GM19372 (cell line): ENCODE results near the gene SCRT2.

ENCODE experiments used
- ATAC-seq: cut with Tn5 transposase; IDR thresholded peaks from one replicate; pipeline ENCODE4 v1.9.1; 2021; ENCODE audit warnings: mild to moderate bottlenecking, low read depth, moderate library complexity; ENCODE audit not compliant: unreplicated experiment

Gene SCRT2

DNA sequence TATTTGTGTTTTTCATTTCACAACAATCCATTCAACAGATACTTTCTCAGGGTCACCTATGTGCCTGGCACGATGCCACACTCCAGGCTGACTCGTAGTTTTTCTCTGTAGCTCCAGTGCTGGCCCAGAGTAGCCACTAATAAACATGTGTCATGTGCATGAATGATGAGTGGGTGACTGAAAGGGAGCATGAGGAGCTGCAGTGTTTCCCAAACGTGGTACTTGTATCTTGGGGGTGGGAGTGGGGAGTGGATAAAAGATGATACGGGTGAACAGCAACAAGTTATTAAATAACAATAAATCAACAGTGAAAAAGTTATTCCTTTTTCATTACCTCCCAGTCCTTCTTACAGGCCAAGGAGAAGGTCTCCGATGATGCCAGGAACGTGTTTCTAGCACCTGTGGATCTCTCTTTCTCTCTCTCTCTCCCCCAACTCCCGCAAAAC lies 39.7 kb downstream of the SCRT2 start:
- no peak for ATAC-seq

DNA sequence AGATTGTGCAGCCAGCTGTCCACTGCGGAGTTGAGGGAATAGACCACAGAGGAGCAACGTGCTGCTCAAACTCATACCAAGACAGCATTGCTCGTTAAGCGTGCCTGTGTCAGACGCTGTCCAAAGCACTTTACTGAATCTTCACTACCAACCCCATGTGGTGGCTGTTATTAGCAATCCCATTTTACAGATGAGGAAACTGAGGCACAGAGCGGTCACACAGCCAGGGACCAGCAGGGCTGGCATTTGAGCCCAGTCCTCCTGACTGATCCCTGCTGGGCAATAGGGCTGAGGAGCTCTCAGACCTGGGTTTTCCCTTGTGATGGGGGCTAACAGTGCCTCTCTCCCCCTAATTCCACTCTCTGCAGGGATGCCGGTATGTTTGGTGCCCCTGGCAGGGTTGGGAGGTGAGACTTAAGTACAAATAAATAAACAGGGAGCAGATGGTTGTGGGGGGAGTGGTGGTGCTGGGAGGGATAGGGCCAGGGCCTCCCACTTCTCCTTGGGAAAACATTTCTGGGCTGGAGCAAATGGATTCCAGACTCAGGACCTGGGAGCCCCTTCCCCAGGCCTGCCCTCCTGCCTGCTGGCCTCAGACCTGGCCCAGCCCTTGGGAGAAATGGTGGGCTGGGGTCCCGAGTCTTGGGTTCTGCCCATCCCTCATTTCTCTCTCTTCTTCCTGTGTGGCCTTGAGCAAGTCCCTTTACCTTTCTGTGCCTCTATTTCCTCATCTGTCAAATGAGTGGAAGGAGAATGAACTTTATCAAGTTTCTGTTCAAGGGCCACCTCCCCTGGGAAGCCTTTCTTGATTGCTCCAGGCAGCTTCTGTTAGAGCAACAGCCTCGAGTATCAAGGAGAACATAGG lies 40.3 kb downstream of the SCRT2 start:
- ATAC-seq = no peak

DNA sequence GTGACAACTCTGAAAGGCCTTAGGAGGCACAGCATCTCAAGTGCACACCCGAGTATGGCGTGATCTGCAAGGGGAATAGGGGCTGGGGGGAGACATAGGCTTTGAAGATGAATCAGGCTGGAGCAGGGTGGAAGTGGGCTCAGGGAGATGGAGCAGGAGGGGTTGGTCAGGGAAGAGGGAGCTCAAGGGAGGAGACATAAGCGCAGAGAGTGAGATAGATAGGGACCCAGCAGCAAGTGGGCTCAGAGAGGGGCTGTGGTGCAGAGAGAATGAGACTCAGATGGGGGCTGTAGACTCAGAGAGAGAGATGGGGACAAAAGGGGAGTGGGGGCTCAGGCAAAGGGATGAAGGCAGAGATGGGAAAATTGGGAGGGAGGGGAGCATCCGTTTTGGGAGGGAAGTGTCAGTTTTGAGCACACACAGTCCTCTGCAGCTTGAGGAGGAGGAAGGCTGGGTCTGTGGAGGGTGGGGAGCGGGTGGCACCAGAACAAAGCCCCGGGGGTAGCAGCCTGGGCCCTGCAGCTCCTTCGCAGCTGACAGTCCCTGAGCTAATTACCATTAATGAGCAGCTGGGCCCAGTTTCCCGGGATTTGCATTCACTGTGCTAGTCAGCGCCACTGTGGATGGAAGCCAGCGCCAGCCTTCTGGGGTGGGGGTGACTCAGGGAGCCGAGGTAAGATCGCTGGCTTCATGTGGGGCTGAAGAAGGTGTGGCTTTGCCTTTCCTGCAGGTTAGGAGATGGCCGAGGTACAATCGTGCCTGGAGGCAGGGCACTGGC lies 41.3 kb downstream of the SCRT2 start:
- ATAC-seq = no peak

DNA sequence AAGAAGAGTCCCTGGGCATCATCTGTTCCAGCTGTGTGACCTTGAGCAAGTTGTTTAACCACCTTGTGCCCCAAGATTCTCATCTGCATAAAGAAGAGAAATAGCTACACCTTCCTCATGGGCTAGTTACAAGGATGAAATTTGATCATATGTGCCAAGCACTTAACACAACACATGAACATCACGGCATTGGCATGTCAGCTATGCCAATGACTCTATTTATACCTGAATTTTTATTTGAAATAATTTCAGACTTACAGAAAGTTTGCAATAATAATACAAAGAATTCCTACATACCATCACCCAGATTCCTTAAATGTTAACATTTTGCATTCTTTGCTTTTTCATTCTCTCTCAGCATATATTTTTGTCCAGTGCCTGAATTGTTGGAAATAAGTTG lies 44.5 kb downstream of the SCRT2 start:
- ATAC-seq = no peak

DNA sequence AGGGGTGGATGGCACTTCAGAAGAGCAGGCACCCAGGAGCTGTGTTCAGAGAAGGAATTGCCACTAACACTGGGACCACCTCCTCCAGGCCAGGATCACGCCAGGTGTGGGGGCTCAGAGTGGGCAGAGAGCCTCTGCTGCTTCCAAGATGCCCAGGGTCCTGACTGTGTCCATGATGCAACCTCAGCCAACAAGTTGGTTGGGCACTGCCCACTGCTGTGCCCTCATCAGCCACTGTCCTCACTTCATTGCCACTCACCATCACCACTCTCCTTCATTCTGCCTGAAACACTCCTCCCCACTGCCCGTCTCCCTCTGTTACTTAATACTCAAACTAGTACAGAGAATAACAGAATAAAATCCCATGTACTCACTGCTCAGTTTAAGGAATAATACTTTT lies 49.0 kb downstream of the SCRT2 start:
- no peak for ATAC-seq

DNA sequence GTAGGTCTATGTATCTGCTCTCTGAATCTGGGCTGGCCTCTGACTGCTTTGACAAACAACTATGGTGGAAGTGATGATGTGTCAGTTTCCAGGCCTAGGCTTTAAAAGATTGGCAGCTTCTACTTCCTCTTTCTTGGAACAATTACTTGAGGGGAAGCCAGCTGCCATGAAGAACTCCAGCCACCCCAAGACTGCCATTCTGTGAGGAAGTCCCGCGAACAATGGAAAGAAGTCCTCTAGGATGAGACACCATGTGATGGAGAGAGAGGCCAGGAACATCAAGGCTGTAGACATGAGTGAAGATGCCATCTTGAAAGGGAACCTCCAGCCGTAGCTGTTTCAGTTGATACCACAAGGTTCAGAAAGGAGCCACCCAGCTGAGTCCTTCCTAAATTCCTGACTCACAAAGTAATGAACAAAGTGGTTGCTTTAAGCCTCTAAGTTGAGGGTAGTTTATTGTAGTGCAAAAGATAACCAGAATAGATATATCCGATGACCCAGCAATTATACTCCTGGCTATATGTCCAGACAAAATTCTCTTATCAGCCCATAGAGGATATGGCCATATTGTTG lies 50.2 kb downstream of the SCRT2 start:
- no peak for ATAC-seq

DNA sequence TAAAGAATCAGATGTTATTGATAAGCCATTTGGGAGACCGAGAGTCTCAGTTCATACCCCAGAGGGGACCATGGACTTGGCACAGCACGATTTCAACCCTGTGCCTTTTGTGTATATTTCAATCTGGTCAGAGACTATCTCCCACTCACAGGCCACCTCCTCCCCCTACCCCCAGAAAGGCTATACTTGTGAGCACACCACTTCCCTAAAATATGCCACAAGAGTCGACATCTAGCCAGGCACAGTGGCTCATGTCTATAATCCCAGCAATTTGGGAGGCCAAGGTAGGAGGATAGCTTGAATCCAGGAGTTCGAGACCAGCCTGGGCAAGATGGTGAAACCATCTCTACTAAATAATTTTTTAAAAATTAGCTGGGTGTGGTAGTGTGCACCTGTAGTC lies 51.9 kb downstream of the SCRT2 start:
- no peak for ATAC-seq

DNA sequence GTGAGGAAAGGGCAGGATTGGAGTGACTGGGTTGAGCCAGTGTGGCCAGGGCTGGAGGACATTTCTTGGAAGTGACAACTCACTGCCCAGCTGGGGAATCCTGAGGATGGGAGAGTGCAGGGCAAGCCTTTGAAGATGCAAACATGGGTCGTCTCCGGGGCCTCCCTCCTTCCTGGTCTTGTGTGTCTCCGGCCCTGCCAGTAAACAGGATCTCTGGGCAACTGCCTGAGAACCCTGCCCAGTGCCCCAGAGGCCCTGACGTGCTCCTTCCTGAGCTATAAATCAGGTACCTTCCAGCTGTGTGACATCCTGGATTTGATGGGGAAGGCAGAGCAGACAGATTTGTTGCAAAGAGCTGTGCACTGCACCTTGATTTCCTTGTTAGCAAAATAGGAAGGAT lies 52.6 kb downstream of the SCRT2 start:
- ATAC-seq = no peak

DNA sequence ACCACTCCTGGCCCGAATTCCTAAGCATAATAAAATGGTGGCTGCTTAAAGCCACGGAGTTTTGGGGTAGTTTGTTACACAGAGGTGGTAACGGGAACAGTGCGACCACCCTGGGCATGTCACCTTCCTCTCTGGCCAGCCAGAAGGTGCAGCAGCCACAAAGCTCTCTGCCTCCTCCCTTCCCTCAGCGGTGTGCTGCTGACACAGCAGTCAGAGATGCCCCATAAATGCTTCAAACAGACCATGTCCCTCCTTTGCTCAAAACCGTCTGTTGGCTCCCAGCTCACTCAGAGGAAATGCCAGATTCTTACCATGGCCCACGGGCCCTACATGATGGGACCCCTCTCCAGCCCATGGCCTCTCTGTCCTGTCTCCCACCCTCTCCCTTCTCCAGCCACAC lies 53.4 kb downstream of the SCRT2 start:
- ATAC-seq = no peak

DNA sequence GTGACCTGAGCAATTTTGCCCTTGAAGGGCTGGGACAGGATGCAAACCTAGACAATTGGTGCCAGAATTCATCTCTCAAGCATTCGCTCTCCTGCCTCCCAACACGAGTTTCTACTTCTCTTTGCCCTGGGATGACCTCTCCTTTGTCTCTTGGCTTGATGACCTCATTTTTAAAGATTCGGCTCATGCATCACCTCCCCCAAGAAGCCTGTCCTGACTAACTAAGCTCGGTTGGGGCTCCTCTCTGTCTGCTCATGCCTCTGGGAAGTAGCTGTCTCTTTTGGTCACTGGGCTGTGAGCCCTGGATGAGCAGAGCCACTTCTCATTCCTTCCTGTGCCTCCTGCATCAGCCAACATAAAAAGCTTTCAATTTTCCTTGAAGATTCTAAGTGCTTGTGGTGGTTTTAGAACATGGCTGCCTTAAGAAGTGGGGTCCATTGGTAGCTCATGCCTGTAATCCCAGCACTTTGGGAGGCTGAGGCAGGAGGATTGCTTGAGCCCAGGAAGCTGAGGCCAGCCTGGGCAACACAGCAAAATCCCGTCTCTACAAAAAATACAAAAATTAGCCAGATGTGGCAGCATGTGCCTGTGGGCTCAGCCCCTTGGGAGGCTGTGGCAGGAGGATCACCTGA lies 54.4 kb downstream of the SCRT2 start:
- ATAC-seq = no peak

DNA sequence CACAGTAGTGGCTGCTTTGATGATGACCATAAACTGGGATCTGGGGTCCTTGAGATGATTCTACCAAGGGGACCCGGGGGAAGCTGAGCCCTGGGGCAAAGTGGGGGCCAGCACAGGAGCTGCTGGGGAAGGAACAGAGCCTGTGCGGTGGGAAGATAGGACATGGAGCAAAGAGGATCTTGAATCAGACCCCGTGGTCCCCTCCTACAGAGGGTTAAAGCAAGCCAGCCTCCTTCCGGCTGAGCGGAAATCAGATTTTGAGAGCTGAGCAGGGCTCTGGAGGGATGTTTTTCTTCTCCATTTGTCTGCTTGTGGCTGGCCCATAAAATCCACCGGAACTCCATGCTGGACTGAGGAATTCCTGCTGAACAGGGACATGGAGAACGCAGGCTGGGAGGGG lies 55.4 kb downstream of the SCRT2 start:
- ATAC-seq = no peak

DNA sequence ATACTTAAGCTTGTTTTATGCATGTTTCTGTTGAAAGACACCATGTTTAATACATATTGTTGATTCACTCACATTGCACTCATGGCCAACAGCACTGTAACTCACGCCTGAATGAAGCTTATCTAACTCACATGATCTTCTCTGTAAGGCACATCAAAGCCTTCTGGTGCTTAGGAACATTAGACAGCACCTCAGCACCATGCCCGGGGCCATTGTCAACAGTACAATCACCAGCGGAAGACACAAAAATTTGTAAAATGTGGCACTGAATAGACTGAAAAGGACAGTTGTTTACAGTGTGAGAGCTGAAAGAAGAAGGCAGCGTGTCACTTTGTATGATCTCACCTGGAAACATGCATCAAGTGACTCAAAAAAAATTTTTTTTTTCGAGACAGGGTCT lies 56.6 kb downstream of the SCRT2 start:
- ATAC-seq = no peak

DNA sequence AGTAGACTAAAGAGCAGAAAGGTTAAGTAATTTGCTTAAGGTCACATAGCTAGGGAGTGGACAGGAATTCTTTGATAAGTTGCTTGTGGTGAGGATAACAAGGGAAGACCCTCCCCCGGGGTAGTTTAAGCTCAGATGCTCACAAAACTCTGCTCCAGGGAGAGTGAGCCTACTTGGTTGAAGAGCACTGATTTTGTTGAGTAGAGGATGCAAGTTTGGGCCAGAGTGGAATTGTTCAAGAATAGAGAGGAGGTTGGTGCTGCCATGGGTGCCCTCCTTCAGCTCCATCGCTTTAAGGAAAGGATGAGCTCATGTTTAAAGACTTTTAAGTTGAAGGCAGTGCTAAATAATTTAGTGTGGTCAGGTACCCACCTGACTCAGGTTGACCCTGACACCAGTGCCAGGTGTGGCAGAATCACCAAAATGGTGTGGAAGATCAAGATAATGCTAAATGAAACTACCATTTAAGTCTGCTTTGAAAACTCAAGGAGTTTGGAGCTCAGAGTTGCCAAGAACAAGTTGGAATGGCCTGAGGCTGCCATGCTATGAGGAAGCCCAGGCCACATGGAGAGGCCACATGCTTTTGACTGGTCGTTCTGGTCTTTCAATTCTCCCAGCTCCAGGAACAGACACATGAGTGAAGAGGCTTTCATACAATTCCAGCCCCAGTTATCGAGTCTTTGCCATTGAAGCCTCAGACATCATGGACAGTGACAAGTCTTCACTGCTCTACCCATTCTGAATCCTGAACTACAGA lies 57.5 kb downstream of the SCRT2 start:
- ATAC-seq = no peak

DNA sequence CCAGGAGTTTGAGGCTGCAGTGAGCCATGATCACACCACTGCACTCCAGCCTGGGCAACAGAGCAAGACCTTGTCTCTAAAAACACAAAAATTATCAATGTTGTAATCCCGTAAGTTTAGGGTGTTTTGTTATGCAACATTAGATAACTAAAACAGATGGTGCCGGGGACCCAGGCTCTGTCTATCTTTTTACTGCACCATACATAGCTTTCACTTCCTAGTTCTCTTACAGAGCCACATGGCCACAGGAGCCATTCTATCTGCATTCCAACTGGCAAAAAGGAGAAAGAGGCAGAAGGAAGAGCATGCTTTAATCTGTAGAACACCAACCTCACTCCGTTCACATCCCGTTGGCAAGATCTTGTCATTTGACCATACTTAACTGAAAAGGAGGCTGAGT lies 60.1 kb downstream of the SCRT2 start:
- ATAC-seq = no peak

DNA sequence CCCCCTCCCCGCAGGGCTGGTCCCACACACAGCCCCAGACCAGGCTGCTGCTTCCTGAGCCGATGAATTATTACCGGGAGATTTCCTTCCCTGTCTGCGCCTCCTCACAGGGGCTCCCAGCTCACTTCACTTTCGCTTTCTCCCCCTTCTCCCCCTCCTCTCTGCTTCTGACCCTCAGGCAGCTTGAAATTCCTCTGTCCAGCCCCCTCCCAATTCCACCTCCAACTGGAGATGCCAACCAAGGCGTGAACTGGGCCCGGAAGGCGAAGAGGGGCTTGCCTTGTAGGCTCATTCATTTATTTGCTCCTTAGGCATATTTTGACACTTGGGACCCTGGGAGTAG lies 63.8 kb downstream of the SCRT2 start:
- no peak for ATAC-seq
